Neural cell (in vitro differentiated cells): ENCODE measurements around the gene CTNNBL1.

Experiments used
- EP300 ChIP-seq: fragments of 450-650 bp; conservative IDR thresholded peaks from 2 replicates; pipeline ENCODE4 v1.6.1; 2014; ENCODE audit warnings: antibody characterized with exemption, mild to moderate bottlenecking, moderate library complexity; ENCODE audit not compliant: poor library complexity, severe bottlenecking
- EZH2 ChIP-seq: fragments of 200-600, 300-800 bp; shearing (Covaris generic), sonication (generic); IDR thresholded peaks from 2 replicates; pipeline ENCODE4 v1.6.1; 2014; ENCODE audit warnings: antibody characterized with exemption, low read length, borderline replicate concordance, mild to moderate bottlenecking; ENCODE audit not compliant: insufficient read depth, poor library complexity, severe bottlenecking
- POLR2AphosphoS5 ChIP-seq: IDR thresholded peaks from 2 replicates; pipeline ENCODE4 v1.6.1; 2012
- RAD21 ChIP-seq: fragments of 450-650 bp; conservative IDR thresholded peaks from 2 replicates; pipeline ENCODE4 v1.6.1; 2014; ENCODE audit warnings: antibody characterized with exemption, mild to moderate bottlenecking, moderate library complexity
- REST ChIP-seq: IDR thresholded peaks from 2 replicates; pipeline ENCODE4 v1.6.1; 2012; ENCODE audit warnings: borderline replicate concordance
- SMC3 ChIP-seq: fragments of 450-650 bp; conservative IDR thresholded peaks from 2 replicates; pipeline ENCODE4 v1.6.1; 2014; ENCODE audit warnings: antibody characterized with exemption, mild to moderate bottlenecking, moderate library complexity; ENCODE audit not compliant: poor library complexity
- TAF1 ChIP-seq: IDR thresholded peaks from 2 replicates; pipeline ENCODE4 v1.6.1; 2012; ENCODE audit warnings: low read depth
- TF ChIP-seq, protein P1 (sequence below): fragments of 450-650 bp; IDR thresholded peaks from 2 replicates; pipeline ENCODE4 v1.5.1; 2014; ENCODE audit warnings: antibody characterized with exemption, mild to moderate bottlenecking, moderate library complexity; ENCODE audit not compliant: poor library complexity, severe bottlenecking

DNA sequence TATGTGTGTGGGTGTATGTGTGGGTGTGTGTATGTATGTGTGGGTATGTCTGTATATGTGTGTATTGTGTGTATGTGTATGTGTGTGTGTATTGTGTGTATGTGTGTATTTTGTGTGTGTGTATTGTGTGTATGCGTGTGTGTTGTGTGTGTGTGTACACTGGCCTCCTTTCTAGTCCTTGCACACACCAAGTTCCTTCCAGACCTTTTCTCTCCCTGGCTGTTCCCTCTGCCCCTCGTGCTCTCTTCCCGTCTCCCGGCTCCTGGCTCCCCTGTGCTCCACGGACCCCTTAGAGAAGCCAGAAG is 220.5 kb downstream of the CTNNBL1 start:
- TF ChIP-seq, protein P1, sequence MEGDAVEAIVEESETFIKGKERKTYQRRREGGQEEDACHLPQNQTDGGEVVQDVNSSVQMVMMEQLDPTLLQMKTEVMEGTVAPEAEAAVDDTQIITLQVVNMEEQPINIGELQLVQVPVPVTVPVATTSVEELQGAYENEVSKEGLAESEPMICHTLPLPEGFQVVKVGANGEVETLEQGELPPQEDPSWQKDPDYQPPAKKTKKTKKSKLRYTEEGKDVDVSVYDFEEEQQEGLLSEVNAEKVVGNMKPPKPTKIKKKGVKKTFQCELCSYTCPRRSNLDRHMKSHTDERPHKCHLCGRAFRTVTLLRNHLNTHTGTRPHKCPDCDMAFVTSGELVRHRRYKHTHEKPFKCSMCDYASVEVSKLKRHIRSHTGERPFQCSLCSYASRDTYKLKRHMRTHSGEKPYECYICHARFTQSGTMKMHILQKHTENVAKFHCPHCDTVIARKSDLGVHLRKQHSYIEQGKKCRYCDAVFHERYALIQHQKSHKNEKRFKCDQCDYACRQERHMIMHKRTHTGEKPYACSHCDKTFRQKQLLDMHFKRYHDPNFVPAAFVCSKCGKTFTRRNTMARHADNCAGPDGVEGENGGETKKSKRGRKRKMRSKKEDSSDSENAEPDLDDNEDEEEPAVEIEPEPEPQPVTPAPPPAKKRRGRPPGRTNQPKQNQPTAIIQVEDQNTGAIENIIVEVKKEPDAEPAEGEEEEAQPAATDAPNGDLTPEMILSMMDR, result no peak
- TF ChIP-seq SMC3, result no peak
- no peak for TF ChIP-seq EZH2
- TF ChIP-seq REST, result no peak
- no peak for TF ChIP-seq POLR2AphosphoS5
- TF ChIP-seq TAF1, result no peak
- TF ChIP-seq RAD21, result no peak
- no peak for TF ChIP-seq EP300
